ENCODE measurements around the gene RAD51B.
A peak's percentile ranks its signal among the peaks of the same experiment; 100 is the strongest.

The RAD51B gene

GRCh38 chr14:67908052-67908754 lies 88.6 kb downstream of the RAD51B start:
- no peak for DNase-seq

GRCh38 chr14:67911562-67911961 lies 92.0 kb downstream of the RAD51B start:
- DNase-seq = no peak

- no peak for DNase-seq
These were observed 96.9 kb downstream of the RAD51B start for GRCh38 chr14:67916430-67916829.

GRCh38 chr14:67917006-67917405 lies 97.4 kb downstream of the RAD51B start:
- DNase-seq = no peak

DNA sequence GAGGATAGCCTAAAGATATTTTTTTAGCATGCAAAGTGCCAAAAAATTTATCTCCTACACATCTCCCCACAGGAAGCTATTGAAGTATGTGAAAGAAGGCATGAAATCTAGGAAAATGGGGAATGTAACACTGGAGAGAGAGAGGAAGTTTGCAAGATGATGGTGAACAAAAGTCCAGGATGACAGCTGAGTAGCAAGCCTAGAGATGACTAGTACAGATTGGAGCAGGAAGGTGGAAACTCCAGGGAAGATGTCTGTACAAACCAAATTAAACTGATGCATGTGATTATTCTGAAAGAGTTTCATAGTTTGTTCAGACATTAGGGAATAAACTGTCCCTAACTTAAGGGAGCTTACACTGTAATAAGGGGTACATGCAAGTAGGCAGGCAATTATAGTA lies 99.3 kb downstream of the RAD51B start:
- DNase-seq = no peak

DNA sequence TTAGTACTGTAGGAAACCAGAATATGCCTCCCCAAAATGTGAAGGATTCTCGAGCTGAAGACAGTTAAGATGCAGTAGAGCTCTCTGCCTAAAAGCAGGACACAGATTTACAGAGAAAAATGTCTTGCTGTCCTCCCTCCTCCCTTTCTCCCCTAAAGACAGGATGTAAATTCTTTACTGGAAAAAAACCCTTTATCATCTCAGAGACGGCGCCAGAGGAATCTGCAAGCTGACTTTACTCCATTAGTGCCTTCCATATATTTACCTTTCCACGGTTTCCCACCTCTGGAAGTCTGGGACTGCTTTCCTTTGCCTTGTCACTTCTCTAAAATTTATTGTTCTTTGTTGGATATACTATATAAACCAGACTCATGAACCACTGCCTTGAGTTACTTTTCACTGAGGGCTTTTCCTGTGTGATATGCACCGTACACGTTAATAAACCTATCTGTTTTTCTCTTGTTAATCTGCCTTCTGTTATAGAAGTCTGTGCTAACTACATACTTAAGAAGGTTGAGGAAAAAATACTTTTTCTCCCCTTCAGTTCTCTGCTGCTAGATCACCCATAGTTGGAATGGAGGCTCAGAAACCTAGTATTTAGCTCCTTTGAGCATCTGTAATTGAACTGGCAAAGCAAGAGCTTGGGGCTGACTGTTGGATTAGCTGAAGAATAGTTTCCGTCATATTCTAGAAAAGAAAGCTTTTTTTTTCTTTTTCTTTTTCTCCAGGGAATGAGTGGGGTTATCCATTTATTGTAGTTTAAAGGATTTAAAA lies 99.9 kb downstream of the RAD51B start:
- DNase-seq = no peak

GRCh38 chr14:67926821-67927220 lies 107.2 kb downstream of the RAD51B start:
- DNase-seq = no peak

- DNase-seq = no peak
These were observed 107.7 kb downstream of the RAD51B start for GRCh38 chr14:67927244-67927643.

- DNase-seq = no peak
These were observed 108.8 kb downstream of the RAD51B start for GRCh38 chr14:67928375-67928774.

GRCh38 chr14:67932708-67933246 lies 113.2 kb downstream of the RAD51B start:
- no peak for DNase-seq

GRCh38 chr14:67933266-67933665 lies 113.7 kb downstream of the RAD51B start:
- DNase-seq = no peak

GRCh38 chr14:67934087-67934486 lies 114.5 kb downstream of the RAD51B start:
- no peak for DNase-seq

DNA sequence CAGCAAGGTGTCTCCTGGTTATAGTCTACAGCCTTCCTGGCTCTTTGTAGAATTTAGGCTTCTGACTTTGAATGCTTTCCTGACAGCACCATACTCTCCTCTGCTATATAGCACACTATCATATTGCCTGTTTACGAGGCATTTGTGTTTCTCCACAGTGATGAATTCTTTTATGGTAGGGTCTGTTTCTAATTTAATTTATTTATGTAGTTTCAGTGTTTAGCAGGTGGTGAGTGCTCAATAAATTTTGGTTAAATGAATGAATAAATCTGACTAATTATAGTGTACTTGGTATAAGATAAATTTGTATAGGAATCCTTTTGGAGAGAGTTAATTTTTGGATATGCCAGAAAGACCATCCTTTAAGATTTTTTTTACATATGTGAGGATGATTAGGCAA lies 115.3 kb downstream of the RAD51B start:
- no peak for DNase-seq

DNA sequence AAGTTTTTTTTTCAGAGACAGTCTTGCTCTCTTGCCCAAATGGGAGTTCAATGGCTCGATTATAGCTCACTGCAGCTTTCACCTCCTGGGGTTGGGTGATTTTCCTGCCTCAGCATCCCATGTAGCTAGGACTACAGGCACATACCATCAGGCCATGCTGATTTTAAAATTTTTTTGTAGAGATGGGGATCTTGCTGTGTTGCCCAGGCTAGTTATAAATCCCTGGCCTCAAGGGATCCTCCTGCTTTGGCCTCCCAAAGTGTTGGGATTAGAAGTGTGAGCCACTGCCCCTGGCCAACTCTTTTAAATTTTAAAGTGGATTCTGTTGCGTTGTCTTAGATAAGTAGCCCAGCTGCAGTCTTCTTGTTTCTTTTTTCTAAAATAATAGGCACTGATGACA lies 115.8 kb downstream of the RAD51B start:
- no peak for DNase-seq

DNA sequence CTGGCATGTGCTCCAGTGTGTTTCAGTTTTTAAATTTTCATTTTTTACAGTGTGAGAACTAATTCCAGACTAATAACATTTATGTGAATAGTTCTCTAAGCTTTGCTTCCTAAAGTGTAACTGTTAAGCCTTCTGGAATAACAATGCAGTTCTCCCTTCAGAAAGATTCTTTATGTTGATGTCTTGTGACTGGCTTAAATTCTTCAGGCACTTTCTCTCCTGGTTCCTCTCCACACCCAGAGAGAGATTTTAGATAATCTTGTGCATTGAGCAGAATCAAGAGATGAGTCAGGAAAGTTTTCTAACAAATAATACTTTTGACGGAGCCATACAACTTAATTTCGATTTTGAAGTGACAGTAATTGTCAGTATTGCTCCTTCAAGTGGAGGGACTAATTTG lies 118.5 kb downstream of the RAD51B start:
- no peak for DNase-seq

DNA sequence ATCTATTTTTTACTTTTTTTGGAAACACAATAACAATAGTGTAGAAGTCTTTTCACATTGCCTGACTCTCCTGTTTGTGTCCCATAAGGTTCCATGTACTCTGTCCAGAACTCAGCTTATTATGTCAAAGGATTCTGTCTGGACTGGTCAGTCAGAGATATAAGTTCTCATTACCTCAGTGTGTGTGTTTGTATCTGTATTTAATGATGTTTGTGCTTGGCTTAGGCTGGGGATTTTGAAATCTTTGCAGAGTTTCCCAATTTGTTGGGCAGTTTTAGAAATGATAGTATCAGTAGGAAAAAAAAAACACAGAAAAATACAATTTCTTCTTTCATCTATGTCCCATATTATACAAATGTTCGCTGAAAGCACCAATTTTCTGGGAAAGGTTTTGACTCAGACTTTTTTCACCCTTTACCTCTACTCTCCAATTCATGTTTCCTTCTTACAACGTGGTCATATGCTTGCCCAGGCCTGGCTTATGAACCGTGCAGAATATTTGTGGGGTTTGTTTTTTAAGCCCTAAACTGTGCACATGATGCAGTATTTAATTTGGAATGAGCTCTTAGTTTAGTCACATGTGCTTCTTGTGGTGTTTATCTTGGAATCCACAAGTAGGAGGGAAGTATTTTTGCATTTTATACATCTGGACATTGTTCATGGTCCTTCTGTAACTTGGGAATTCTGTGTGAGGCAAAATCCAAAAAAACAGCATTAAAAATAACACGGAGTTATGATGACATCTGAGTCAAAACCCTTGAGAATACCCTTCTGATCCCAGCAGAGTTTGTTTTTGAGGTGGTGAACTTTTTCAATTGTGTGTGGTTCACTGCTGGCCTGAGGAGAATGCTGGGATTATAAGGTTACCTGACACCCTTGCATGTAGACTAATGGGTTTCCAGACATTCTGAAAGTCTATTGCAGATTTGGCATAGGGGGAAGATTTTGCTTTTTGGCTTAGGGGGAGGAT lies 121.2 kb downstream of the RAD51B start:
- DNase-seq = no peak

DNA sequence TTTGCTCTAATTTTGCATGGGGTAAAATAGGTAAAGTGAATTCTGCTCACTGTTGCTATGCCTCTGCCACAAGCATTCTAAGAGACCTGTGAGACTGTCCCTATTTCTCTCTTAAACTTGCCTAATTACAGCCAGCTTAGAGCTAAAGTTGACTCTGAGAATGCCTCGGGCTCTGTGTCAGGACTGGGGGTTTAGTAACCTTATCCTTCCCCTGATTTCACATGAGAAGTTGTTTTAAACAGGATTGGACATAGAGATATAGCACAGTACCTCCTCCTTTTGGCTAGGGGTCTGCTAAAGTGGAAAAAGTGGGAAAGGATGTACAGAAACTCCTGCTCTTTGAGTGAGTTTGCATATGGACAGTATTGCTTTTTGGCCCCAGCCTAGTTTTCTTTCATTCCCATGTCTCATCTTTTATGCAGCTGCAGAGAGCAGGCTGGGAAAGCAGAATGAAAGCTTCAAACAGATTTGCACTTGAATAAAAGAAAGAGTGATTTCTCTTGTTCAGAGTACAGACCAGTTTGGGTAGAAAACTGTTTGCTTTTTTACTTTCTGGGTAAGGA lies 122.0 kb downstream of the RAD51B start:
- DNase-seq = no peak

DNA sequence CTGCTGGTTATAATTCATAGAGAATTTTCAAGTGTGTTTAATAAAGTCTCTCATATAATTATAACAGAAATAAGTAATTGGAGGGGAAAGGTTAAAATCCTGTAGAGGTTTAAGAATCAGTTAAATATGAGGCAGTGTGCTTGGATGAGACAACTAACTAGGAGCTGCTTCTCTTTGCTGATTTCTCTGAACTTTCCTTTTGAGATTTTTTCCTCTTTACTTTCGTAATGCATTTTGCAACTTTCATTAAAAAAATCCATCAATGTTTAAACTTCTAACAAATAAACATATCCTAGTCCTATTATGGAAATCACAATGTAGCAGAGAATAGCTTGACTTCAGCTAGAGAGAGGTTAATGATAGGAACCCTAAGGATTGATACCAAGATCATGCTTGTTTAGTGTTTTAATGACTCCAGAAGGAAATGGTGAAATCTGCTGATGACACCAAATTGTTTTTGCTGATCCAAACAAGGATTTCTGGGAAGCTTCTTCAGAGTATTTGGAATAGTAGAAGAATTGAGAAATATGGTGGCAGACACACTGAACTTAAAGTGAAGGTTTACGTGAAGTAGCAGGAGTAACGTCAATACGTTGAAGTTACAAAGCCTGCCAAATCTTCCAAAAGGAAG lies 122.6 kb downstream of the RAD51B start:
- no peak for DNase-seq

GRCh38 chr14:67943947-67944346 lies 124.4 kb downstream of the RAD51B start:
- peak; percentile 8 for DNase-seq

DNA sequence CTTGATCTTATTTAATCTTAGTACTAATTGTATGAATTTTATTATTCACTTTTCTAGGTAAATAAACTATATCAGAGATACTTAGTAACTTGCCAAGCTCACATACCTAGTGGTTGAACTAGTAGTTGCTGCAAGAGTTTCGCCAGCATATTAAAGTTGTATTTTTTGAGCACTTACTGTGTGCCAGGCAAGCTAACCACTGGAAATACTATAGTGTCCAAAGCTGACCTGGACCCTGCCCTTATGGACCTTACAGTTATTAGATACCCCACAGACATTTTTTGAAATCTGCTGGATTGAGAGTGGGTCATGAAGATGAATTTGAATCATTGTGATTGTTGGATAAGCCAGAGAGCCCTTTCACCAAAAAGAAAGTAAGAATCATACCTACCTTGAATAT lies 125.0 kb downstream of the RAD51B start:
- no peak for DNase-seq

- no peak for DNase-seq
These were observed 130.2 kb downstream of the RAD51B start for GRCh38 chr14:67949771-67950170.

GRCh38 chr14:67950386-67950785 lies 130.8 kb downstream of the RAD51B start:
- no peak for DNase-seq

Data from stimulated activated CD4-positive, alpha-beta T cell treated with anti-CD3 and anti-CD28 coated beads, Interleukin-4, amount 100 ng/mL, for 1 hour (primary cell).